Right renal cortex interstitium (tissue), 3 donors: ENCODE results near the gene BTBD8. TPM values are rescaled to one million over a fixed set of nuclear protein-coding genes. Genes with fewer than 3 reads are reported as not detected.
"Not testable (repeated sequence)": the region's sequence is repeated elsewhere in the genome, so short reads cannot be mapped to it uniquely, and the experiment has no call there.

Source experiments
- DNase-seq, 3 donors: peaks; one replicate each; pipeline ENCODE4 v3.0.0-alpha.2; 2013; ENCODE audit warnings: low read depth in 3 of 3, low spot score in 2 of 3
- polyA plus RNA-seq, 3 donors: library from polyadenylated mRNA; unstranded; fragments of 120-200 nt; gene quantifications; one replicate each; pipeline ENCODE4 v1.2.1, GENCODE V29; 2013; ENCODE audit not compliant: insufficient read length in 3 of 3

The BTBD8 gene
- 1 to 10 TPM; 6.4 to 8.2 (median 6.9) TPM for polyA plus RNA-seq

DNA sequence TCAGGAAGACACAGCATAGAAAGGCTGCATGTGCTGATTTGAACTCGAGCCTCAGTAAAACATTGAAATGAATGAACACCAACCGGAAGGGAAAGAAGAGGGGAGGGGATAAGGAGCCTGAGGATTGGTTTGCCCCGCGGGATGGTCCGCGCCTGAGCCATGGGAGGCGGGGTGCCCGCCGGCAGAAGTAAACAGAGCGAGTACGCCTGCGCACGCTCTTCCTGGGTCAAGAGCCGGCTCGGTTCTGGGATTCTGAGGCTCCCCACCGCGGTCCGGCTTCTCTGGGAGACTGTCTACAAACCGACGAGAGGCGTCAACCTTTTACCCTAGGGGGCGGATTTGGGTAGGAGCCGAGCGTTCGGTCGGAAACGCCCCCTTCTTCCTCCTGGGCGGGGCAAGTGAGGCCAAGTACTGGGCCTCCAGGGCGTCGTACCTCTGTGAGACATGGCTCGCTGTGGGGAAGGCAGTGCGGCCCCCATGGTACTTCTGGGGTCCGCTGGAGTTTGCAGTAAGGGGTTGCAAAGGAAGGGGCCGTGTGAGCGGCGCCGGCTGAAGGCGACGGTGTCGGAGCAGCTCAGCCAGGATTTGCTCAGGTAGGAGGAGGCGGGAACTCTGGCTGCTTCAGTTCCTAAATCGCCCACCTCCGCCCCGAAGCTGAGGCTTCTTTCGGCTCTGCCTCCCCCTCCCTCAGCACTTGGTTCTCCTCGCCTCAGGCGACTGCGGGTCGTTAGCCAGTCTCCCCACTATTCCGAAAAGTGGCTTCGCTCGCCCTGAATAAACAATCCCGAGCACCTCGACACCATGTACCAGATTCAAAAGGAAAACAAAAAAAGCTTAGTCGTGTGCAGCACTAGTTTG, at the start of gene BTBD8:
Gene BTBD8 (plus strand): TSS at position 218 of the 858 bp plus-strand sequence. CDS start 227 bp downstream, at position 445.
- DNase-seq: peak; percentile 65 to 67 (median 66)

GRCh38 chr1:92030656-92031107, 49.5 kb upstream of the BTBD8 start:
- peak in 2 of 3 donors; percentile 7 to 23 for DNase-seq

GRCh38 chr1:92031281-92032110, 48.6 kb upstream of the BTBD8 start:
- DNase-seq: no peak

DNA sequence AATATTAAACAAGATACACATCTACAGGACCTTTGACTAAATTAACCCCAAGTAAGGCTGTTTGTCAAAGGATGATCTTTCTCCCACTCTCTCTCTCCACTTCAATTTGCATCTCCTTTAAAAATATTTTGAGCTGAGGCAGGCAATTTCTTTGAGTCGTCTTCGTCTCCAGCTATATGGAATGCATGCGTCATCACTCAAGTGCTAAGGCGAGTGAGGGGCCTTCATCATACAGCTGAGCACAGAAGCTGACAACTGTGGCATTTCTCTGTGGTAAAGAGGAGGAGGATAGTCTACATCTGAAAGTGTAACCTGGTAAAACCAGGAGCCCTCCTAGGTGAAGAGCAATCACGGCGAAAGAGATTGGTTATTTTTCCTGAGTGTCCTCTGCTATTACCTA, 42.7 kb upstream of the BTBD8 start:
- DNase-seq: no peak

GRCh38 chr1:92038695-92039346, 41.3 kb upstream of the BTBD8 start:
- DNase-seq: no peak

- DNase-seq: no peak
Observed at GRCh38 chr1:92040971-92041370, 39.2 kb upstream of the BTBD8 start.

DNA sequence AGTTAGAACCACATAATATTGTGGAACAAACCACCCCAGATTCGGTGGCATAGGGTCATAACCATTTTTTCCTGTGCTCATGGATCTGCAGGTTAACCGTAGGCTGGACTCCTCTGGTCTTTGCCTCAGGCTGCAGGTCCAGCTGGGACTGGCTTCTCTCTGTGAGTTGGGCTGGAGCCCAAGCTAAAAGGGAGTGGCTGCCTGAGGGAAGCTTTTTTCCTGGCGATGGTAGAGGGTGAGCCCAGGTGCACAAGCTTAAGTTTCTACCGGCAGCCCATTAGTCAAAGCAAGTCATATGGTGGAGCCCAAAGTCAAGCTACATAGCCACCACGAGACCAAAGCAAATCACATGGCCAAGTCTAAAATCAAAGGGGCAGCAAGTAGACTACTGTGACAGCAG, 36.5 kb upstream of the BTBD8 start:
- DNase-seq: no peak

GRCh38 chr1:92045766-92046495, 34.2 kb upstream of the BTBD8 start:
- DNase-seq: no peak

DNA sequence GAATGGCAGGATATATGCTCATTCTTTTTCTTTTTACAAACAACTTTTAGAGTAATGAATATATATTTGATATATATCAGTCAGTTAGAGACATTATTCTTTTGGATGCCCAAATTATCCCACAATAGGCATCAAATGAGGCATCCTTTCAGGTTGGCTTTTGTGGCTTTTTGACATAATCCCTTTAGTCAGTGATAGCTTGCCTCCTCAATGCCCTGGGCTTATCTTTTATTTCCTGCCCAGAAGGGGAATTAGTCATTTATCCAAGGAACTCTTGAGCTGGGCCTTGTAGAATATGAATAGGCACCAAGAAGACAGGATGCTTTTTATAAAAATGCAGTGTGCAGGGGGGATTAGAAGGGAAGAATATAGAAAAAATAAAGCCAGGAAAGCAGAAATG, 28.2 kb upstream of the BTBD8 start:
- DNase-seq: no peak

DNA sequence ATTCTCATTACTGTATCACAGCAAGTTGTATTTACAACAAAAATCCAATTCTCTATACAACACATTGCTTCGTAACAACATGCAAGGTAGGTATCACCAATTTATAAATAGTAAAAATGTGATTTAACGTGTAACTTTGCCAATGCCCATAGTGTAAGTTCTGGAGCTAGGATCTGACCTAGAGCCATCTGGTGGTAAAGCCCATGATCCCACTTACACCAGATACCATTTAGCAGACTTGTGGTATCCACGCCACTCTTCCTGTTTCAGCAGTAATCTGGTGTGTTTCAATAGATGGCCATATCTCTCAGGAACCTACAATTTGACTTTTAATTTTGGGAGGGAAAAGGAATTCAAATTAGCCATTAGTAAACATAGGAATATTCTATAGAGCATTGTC, 15.1 kb upstream of the BTBD8 start:
- DNase-seq: no peak

DNA sequence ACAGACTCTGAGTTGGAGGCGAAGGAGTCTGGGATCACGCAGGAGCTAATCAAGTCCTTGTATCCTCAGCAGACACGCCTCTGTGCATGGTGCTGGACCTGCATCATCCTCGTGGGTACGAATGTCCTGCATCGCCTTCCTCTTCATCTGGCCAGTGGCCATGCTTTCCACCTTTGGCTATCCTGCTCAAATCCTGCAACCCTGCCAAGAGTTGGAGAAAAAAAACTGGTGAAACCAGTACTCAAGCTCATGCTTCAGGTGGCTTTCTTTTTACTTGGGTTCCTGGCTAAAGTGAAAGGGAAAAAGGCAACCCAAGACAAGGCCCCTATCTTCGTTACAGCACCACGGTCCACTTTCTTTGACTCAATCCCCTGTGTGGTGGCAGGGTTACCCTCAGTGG, 13.8 kb upstream of the BTBD8 start:
- DNase-seq: no peak

DNA sequence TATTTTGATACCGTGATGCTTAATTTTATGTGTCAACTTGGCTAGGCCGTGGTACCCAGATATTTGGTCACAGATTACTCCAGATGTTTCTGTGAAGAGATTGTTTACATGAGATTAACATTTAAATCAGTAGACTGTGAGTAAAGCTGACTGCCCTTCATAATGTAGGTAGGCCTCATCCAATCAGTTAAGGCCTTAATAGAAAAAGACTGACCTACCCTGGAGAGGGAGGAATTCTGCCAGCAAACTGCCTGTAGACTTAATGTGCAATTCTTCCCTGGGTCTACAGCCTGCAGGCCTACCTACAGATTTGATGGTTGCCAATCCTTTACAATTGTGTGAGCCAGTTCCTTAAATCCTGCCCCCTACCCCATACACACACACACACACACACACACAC, 9.3 kb upstream of the BTBD8 start:
- DNase-seq: no peak

GRCh38 chr1:92074446-92074845, 5.7 kb upstream of the BTBD8 start:
- not testable (repeated sequence) for DNase-seq

DNA sequence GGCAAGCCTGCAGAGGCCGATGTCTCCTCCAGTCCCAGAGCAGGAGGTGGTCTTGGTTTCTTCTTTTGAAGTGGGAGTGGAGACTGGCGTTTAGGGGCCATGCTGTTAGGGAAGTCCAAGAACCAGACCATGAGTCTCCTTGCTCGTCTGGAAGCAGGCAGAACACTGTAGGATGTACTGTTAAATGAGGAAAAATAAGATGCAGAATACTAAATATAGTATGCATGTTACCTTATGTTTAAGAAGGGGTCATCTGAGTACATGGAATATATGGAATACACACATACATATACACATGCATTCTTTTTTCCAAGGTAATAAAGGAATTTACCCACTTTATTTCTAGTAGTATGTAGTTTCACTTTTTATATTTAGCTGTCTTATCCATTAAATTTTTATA, 4.8 kb upstream of the BTBD8 start, which contains the start of gene SETSIP:
Gene SETSIP (minus strand): TSS at position 101 of the 400 bp plus-strand sequence. CDS start 0 bp downstream, at position 101.
- DNase-seq: no peak

DNA sequence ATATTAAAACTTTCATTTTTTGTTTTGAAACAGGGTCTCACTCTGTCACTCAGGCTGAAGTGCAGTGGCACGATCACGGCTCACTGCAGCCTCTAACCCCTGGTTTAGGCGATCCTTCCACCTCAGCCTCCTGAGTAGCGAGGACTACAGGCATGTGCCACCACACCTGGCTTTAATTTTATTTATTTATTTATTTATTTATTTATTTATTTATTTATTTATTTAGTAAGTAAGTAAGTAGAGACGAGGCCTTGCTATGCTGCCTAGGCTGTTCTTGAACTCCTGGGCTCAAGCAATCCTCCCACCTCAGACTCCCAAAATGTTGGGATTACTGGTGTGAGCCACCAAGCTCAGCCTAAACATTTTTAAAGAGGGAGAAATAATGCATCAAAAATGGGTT, 3.8 kb upstream of the BTBD8 start:
- no peak for DNase-seq

DNA sequence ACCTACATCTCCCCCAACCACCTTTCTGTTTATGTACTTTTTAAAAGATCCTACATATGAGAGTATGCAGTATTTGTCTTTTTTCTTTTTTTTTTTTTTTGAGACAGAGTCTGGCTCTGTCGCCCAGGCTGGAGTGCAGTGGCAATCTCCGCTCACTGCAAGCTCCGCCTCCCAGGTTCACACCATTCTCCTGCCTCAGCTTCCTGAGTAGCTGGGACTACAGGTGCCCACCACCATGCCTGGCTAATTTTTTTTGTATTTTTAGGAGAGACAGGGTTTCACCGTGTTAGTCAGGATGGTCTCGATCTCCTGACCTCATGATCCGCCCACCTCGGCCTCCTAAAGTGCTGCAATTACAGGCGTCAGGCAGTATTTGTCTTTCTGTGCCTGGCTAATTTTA, 2.1 kb upstream of the BTBD8 start:
- DNase-seq: not testable (repeated sequence)

GRCh38 chr1:92079441-92079840, 704 bp upstream of the BTBD8 start:
- no peak for DNase-seq

DNA sequence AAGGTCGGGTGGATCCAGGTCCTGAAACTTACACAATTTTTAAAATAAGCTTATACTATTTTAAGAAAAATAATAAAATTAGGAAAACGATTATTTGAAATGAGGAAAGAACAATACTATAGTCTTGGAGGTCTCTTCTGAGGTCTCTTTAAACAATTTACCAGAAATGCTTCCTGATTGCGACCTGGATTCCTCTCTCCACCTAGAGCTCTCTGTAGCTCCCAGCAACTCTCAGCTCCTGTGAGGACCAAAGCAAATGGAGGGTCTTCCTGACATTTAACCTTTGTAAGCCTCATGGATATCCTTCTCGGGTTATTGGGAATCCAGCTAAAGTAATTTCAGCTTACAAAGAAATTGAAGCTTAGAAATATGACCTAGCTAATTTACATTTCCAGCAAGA, 886 bp downstream of the BTBD8 start:
- DNase-seq: no peak

- DNase-seq: no peak
Observed at GRCh38 chr1:92084651-92085050, 4.5 kb downstream of the BTBD8 start.

- DNase-seq: no peak
Observed at GRCh38 chr1:92085727-92086126, 5.6 kb downstream of the BTBD8 start.
